AG09309 (cell line): ENCODE data around the gene HHEX.

Experiments used
- DNase-seq: peaks from one replicate; pipeline ENCODE4 v3.0.0-alpha.2; 2010; ENCODE audit warnings: low read depth
- H3K4me3 ChIP-seq: 2 replicates; pipeline ENCODE4 v1.5.1; 2011; ENCODE audit warnings: mild to moderate bottlenecking, low read depth, low read length, moderate library complexity; ENCODE audit not compliant: control insufficient read depth
- TF ChIP-seq, protein P1 (sequence below): IDR thresholded peaks from 2 replicates; pipeline ENCODE4 v1.5.1; 2011; ENCODE audit warnings: mild to moderate bottlenecking, low read depth, low read length, inconsistent platforms; ENCODE audit not compliant: insufficient read depth, control insufficient read depth; ENCODE audit errors: missing control alignments

Gene HHEX

DNA sequence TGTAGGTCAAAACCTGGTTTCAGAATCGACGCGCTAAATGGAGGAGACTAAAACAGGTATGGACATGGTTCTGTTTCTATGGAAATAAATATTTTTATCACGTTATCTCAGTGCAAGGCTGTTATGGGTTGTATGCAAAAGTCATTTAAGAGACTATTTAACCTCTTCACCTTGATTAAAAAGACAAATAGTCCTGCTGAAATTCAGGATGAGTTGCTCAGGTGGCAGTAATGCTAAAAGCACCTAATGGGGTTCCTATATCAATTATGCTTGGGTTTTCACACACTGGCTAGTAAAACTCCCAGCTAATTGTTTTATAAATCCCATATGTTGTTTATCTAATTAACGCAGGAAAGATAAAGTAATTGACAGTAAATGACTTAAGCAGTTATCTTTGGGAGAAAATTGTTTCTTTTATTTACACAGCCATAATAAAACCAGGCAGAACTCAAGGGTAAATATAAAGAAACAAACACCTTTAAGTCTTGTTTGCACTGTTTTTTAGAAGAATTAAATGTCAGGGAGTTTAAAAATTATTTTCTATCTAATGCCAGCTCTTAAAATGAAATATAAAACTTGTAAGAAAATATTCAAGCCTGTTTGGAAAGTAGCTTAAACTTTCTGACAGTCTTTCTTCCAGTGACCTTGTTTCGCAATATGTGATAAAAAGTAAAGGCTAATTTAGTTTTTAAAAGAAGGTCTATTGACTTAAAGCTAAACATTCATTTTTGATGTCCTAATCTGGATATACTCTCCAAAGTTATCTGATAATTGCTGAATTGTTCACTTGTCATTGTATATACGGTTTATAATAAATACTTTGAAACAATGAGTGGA is 3.2 kb downstream of the HHEX start:
- H3K4me3 ChIP-seq, result no peak overlapping the region

DNA sequence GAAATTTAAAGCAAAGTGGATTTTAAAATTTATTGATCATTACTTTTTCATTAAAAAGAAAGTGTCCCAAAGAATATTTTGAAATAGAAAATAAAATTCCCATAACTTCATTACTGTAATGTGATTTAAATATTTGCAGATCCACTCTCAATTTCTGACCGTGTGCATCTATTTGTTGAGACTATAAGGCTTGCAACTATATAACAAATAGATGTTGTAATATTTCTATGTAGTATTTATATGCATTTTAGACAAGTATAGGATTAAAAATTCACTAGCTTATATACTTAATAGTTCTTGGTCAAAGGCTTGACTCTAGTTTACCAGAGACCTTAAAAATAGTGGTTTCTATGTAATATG is 3.8 kb downstream of the HHEX start:
- TF ChIP-seq, protein P1, sequence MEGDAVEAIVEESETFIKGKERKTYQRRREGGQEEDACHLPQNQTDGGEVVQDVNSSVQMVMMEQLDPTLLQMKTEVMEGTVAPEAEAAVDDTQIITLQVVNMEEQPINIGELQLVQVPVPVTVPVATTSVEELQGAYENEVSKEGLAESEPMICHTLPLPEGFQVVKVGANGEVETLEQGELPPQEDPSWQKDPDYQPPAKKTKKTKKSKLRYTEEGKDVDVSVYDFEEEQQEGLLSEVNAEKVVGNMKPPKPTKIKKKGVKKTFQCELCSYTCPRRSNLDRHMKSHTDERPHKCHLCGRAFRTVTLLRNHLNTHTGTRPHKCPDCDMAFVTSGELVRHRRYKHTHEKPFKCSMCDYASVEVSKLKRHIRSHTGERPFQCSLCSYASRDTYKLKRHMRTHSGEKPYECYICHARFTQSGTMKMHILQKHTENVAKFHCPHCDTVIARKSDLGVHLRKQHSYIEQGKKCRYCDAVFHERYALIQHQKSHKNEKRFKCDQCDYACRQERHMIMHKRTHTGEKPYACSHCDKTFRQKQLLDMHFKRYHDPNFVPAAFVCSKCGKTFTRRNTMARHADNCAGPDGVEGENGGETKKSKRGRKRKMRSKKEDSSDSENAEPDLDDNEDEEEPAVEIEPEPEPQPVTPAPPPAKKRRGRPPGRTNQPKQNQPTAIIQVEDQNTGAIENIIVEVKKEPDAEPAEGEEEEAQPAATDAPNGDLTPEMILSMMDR, result no peak
- no peak for DNase-seq
- no peak overlapping the region for H3K4me3 ChIP-seq

More for the DNA sequence above, 3.2 kb downstream of the HHEX start:
- no peak for DNase-seq
- TF ChIP-seq, protein P1, result no peak

DNA sequence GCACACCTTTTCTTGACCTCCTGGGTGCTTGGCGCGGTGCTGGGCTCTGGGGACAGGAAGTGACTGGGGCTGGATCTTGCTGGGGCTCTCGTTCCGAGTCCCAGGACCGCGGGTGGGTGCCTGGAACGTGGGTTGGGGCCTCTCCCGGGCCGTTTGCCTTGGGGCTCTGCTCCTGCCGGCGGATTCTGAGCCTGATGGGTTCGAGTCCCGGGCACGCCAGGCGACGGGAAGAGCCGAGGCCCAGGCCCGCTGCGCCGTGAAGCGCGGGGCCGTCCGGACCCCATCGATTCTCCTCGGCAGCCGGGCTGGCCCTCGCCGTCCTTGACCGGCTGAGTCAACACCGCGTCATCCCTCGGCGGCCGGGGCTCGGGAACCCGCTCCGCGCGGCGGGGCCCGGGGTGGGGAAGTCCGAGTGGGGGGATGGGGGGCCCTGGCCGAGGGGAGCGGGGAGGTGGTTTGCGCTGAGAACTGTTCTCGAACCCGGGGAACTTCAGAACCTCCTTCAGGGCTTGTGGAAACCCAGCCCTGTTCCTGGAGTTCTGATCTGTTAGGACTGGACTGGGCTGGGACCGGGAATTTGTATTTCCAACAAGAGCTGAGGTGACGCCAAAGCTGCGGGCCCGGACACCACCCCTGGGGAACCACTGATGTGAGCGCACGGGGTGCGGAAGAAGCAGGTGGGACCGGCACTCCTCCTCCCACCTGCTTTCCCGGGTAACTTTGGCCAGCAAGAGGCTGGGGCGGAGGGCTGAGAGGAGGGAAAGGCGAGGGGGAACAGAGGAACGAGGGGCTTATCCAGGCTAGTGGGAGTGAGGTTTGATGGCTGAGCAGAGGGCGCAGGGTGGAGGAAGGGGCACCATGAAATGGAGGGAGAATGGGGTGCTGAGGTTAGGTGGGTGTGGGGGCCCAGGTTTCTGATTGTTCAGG is 6.2 kb downstream of the HHEX start:
- no peak for DNase-seq
- peak overlapping the region; percentile 31 for H3K4me3 ChIP-seq
- TF ChIP-seq, protein P1, result no peak

DNA sequence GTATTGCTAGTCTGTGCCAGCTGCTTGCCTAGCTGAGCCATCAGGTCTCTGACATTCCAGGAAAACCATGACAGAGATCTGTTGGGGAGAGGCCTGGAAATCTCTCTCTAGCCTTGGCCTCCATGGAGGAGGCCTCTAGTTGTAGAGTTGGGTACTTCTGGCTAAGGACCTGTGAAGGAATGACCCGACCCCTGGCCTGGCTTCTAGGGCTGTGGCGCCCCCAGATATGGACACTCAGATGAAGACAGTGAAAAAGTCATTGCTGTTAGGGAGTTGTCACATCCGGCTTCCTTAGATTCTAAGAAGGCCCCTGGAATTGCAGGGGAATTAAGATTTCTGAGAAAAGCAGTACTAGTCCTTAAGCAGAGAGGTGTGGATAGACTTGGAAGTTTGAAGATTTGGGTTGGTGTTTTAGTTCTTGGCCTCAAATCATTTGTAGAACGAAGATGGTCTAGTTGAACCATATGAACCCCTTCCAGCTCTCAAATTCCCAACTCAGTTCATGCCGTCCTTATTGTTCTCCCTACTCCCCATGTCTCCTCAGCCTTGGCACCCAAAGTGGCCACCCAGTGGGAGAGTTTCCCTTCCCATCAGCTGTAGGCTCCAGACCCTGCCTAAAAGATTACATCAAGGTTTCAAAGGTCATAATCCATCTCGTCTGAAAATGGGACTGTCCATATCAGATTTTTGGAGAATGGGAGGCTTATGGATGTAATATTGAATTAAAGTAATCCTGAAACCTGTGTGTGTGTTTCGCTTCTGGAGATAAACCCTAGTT is 7.0 kb downstream of the HHEX start:
- H3K4me3 ChIP-seq, result no peak overlapping the region
- DNase-seq, result no peak
- TF ChIP-seq, protein P1, result no peak

DNA sequence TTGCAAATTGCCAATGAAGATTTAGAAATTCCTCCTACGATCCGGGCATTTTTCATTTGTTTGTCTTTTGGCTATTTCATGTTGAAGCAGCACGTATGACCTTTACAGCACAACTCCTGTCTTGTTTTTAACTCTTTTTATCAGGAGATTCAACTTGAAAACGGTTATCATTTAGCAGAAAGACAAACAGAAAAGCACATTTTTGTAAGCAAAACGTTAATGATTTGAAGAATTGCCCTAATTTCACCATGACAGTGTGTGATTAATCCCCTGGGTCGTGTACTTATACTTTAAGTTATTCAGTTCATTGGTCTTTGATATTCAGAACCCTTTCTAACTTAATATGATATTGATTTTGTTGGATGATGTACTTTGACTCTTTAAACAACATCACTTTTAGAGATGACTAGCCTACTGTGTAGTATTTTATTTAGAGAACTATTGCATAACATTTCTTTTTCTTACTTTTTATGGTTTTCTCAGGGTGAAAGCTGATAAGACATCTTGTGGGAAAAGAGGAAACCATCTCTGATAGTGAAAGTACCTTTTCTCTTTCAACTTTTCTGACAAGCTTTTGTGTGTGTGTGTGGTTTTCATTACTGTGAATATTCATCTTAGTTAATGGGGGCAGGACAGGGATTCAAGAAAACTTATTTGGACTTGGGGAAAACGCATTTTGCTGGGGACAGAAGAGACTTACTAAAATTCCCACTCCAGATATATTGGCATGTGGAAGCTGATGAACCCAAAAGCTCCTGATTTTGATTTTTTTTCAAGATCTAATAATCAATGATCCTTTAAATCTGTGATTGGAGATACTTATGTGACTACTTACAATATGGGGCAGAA is 8.1 kb downstream of the HHEX start:
- DNase-seq, result no peak
- TF ChIP-seq, protein P1, result no peak
- H3K4me3 ChIP-seq, result no peak overlapping the region
